B cell (primary cell): ENCODE data around the gene ANKS1B.

Experiments
- CTCF ChIP-seq: fragments of 200-600 bp; IDR thresholded peaks from one replicate; pipeline ENCODE4 v1.8.0; 2022; ENCODE audit warnings: antibody characterized with exemption, mild to moderate bottlenecking
- EZH2 ChIP-seq: IDR thresholded peaks from 2 replicates; pipeline ENCODE4 v1.6.1; 2012; ENCODE audit warnings: borderline replicate concordance, low read depth, mild to moderate bottlenecking, moderate library complexity, low read length; ENCODE audit not compliant: insufficient read depth, poor library complexity, severe bottlenecking

- TF ChIP-seq CTCF (no peak), EZH2 (no peak)
These were observed 601.5 kb downstream of the ANKS1B start for GRCh38 chr12:99383258-99383657.
